Skeletal muscle satellite cell (primary cell): Measurements from ENCODE around the gene ZNF200.
A peak's percentile ranks its signal among the peaks of the same experiment; 100 is the strongest.

Experiments used
- H3K27me3 ChIP-seq: 2 replicates; pipeline ENCODE4 v1.7.0; 2013; ENCODE audit warnings: low read length; ENCODE audit not compliant: control insufficient read depth, insufficient read depth
- H3K36me3 ChIP-seq: 2 replicates; pipeline ENCODE4 v1.7.0; 2013; ENCODE audit warnings: mild to moderate bottlenecking, control low read depth, low read length; ENCODE audit not compliant: insufficient read depth
- H3K4me1 ChIP-seq: 2 replicates; pipeline ENCODE4 v1.7.0; 2013; ENCODE audit warnings: low read length; ENCODE audit not compliant: control insufficient read depth, insufficient read depth
- H3K4me2 ChIP-seq: 2 replicates; pipeline ENCODE4 v1.7.0; 2013; ENCODE audit warnings: mild to moderate bottlenecking, low read length
- H3K4me3 ChIP-seq: 2 replicates; pipeline ENCODE4 v1.7.0; 2013; ENCODE audit warnings: low read length
- H3K9ac ChIP-seq: 2 replicates; pipeline ENCODE4 v1.7.0; 2013; ENCODE audit warnings: mild to moderate bottlenecking, low read depth, low read length, moderate library complexity
- H3K9me3 ChIP-seq: replicated peaks from 2 replicates; pipeline ENCODE4 v1.7.0; 2013; ENCODE audit warnings: mild to moderate bottlenecking, control low read depth, low read length

Gene ZNF200

GRCh38 chr16:3268294-3268693 is 33.3 kb upstream of the ZNF200 start:
- H3K4me3 ChIP-seq, result no peak overlapping the region
- no peak overlapping the region for H3K9ac ChIP-seq
- no peaks in the 10 kb centered on the region for H3K9me3 ChIP-seq
- H3K4me1 ChIP-seq, result peaks cover 6% of the 10 kb centered on the region
- H3K4me2 ChIP-seq, result no peak overlapping the region
- H3K36me3 ChIP-seq, result no peaks in the 10 kb centered on the region
- H3K27me3 ChIP-seq, result no peaks in the 10 kb centered on the region

- Histone ChIP-seq H3K4me1 (peaks cover 6% of the 10 kb centered on the region), H3K9me3 (no peaks in the 10 kb centered on the region), H3K4me2 (no peak overlapping the region), H3K4me3 (no peak overlapping the region), H3K9ac (no peak overlapping the region), H3K36me3 (no peaks in the 10 kb centered on the region), H3K27me3 (no peaks in the 10 kb centered on the region)
These were observed 32.0 kb upstream of the ZNF200 start for GRCh38 chr16:3266873-3267537.

GRCh38 chr16:3264137-3265036 is 29.4 kb upstream of the ZNF200 start:
- Histone ChIP-seq H3K4me2 (peak overlapping the region; percentile 91), H3K4me3 (peak overlapping the region; percentile 91), H3K36me3 (no peaks in the 10 kb centered on the region), H3K9ac (peak overlapping the region; percentile 93), H3K4me1 (peaks cover 8% of the 10 kb centered on the region), H3K27me3 (no peaks in the 10 kb centered on the region), H3K9me3 (no peaks in the 10 kb centered on the region)

- H3K27me3 ChIP-seq, result peaks cover 5% of the 10 kb centered on the region
- H3K9me3 ChIP-seq, result no peaks in the 10 kb centered on the region
- H3K4me1 ChIP-seq, result peaks cover 21% of the 10 kb centered on the region
- no peak overlapping the region for H3K4me3 ChIP-seq
- no peak overlapping the region for H3K4me2 ChIP-seq
- H3K36me3 ChIP-seq, result no peaks in the 10 kb centered on the region
- no peak overlapping the region for H3K9ac ChIP-seq
These were observed 27.6 kb upstream of the ZNF200 start for GRCh38 chr16:3262517-3262916.

GRCh38 chr16:3259836-3260235 is 24.9 kb upstream of the ZNF200 start:
- Histone ChIP-seq H3K4me1 (peaks cover 31% of the 10 kb centered on the region), H3K9me3 (no peaks in the 10 kb centered on the region), H3K9ac (no peak overlapping the region), H3K27me3 (peaks cover 5% of the 10 kb centered on the region), H3K4me3 (no peak overlapping the region), H3K4me2 (no peak overlapping the region), H3K36me3 (no peaks in the 10 kb centered on the region)

GRCh38 chr16:3256866-3257465 is 22.0 kb upstream of the ZNF200 start:
- Histone ChIP-seq H3K4me1 (peaks cover 28% of the 10 kb centered on the region), H3K4me2 (peak overlapping the region; percentile 7), H3K9ac (no peak overlapping the region), H3K9me3 (no peaks in the 10 kb centered on the region), H3K36me3 (no peaks in the 10 kb centered on the region), H3K4me3 (no peak overlapping the region), H3K27me3 (peaks cover 5% of the 10 kb centered on the region)

- Histone ChIP-seq H3K4me1 (peaks cover 28% of the 10 kb centered on the region), H3K4me3 (no peak within 1 kb of the TSS), H3K4me2 (peak within 1 kb of the TSS; percentile 8), H3K27me3 (peaks cover 5% of the 10 kb centered on the region), H3K9ac (no peak within 1 kb of the TSS), H3K9me3 (no peaks in the 10 kb centered on the region), H3K36me3 (no peaks in the 10 kb centered on the region)
These were observed 21.3 kb upstream of the ZNF200 start, which contains the start of gene MEFV for GRCh38 chr16:3256146-3256865. Gene MEFV, minus strand, starts transcription at chr16:3256633. Its CDS starts 46 bp downstream, at chr16:3256587.

- peaks cover 5% of the 10 kb centered on the region for H3K27me3 ChIP-seq
- H3K4me3 ChIP-seq, result no peak overlapping the region
- H3K4me2 ChIP-seq, result no peak overlapping the region
- peaks cover 25% of the 10 kb centered on the region for H3K4me1 ChIP-seq
- H3K36me3 ChIP-seq, result no peaks in the 10 kb centered on the region
- H3K9me3 ChIP-seq, result no peaks in the 10 kb centered on the region
- H3K9ac ChIP-seq, result no peak overlapping the region
These were observed 19.4 kb upstream of the ZNF200 start for GRCh38 chr16:3254309-3254708.

GRCh38 chr16:3252967-3253366 is 18.0 kb upstream of the ZNF200 start:
- H3K27me3 ChIP-seq, result peaks cover under 1% of the 10 kb centered on the region
- no peak overlapping the region for H3K4me2 ChIP-seq
- H3K9ac ChIP-seq, result no peak overlapping the region
- H3K4me3 ChIP-seq, result no peak overlapping the region
- peaks cover 13% of the 10 kb centered on the region for H3K4me1 ChIP-seq
- H3K36me3 ChIP-seq, result no peaks in the 10 kb centered on the region
- no peaks in the 10 kb centered on the region for H3K9me3 ChIP-seq

GRCh38 chr16:3249451-3249850 is 14.5 kb upstream of the ZNF200 start:
- no peak overlapping the region for H3K4me2 ChIP-seq
- H3K27me3 ChIP-seq, result peaks cover 10% of the 10 kb centered on the region
- no peak overlapping the region for H3K4me3 ChIP-seq
- no peak overlapping the region for H3K9ac ChIP-seq
- H3K9me3 ChIP-seq, result no peaks in the 10 kb centered on the region
- H3K36me3 ChIP-seq, result no peaks in the 10 kb centered on the region
- no peaks in the 10 kb centered on the region for H3K4me1 ChIP-seq

- Histone ChIP-seq H3K36me3 (no peaks in the 10 kb centered on the region), H3K27me3 (peaks cover 14% of the 10 kb centered on the region), H3K4me2 (no peak overlapping the region), H3K9ac (no peak overlapping the region), H3K4me1 (no peaks in the 10 kb centered on the region), H3K9me3 (no peaks in the 10 kb centered on the region), H3K4me3 (no peak overlapping the region)
These were observed 14.1 kb upstream of the ZNF200 start for GRCh38 chr16:3249020-3249419.
